ENCODE measurements around the gene SMIM1. TPM values are rescaled to one million over a fixed set of nuclear protein-coding genes. Genes with fewer than 3 reads are reported as not detected.

Gene SMIM1
- total and polyA plus RNA-seq, 2 experiments from 2014 or later, result 20.9 to 25.8 TPM

- Histone ChIP-seq H3K4me1 (ENCODE audit: low read depth) (no peaks in the 10 kb centered on the region), H3K9me3 (ENCODE audit: low read depth) (no peaks in the 10 kb centered on the region), H3K27ac (no peak overlapping the region), H3K4me3 (no peak overlapping the region), H3K27me3 (no peaks in the 10 kb centered on the region), H3K36me3 (peaks cover 22% of the 10 kb centered on the region)
- no peak for TF ChIP-seq CTCF (IDR thresholded peaks at IDR 0.05; ENCODE audit: low read depth, low read length)
- DNase-seq (ENCODE audit: low read depth in 1 of 2, low spot score in 1 of 2), result no peak
Observed at GRCh38 chr1:3821004-3821403, 48.5 kb downstream of the SMIM1 start.

DNA sequence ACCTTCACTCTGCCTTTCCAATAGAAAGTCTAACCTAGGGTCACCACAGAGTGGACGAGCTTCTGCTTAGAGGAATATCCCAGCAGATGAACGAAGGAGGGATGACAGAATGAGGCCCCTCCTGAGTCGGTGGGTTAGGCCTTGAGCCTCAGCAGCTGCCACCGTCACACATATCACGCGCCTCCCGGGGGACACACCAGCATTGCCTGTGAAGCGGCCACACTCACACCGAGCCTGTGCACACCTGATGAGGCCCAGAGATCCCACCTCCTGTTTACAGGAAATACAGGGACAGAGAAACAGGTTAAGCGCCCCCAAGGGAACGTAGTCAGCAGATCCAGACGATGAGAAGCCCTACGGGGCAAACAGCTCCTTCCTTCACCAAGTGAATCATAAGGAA lies 48.9 kb downstream of the SMIM1 start:
- no peaks in the 10 kb centered on the region for H3K9me3 ChIP-seq (ENCODE audit: low read depth)
- H3K27ac ChIP-seq, result no peak overlapping the region
- H3K4me3 ChIP-seq, result no peak overlapping the region
- H3K36me3 ChIP-seq, result peaks cover 26% of the 10 kb centered on the region
- no peak for TF ChIP-seq CTCF (IDR thresholded peaks at IDR 0.05; ENCODE audit: low read depth, low read length)
- no peaks in the 10 kb centered on the region for H3K4me1 ChIP-seq (ENCODE audit: low read depth)
- no peaks in the 10 kb centered on the region for H3K27me3 ChIP-seq
- DNase-seq (ENCODE audit: low read depth in 1 of 2, low spot score in 1 of 2), result no peak

DNA sequence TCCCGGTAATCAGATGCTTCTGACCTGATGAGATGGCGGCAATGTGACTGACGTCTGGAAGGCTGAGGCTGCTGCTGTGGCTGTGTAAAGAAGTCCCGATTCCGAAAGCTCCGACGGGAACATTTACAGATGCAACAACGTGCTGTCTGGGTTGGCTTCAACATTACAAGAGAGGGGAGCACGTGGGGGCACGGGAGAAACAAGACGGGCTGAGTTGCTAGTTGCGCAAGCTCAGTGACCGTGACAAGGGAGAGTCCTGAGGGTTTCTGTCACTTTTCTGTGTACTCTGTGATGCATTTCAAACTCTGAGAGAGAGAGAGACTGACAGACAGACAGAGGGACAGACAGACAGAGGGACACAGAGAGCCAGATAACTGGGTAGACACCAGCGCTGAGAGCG lies 49.4 kb downstream of the SMIM1 start:
- no peak for TF ChIP-seq CTCF (IDR thresholded peaks at IDR 0.05; ENCODE audit: low read depth, low read length)
- Histone ChIP-seq H3K4me1 (ENCODE audit: low read depth) (no peaks in the 10 kb centered on the region), H3K27me3 (no peaks in the 10 kb centered on the region), H3K36me3 (peaks cover 28% of the 10 kb centered on the region), H3K4me3 (no peak overlapping the region), H3K27ac (no peak overlapping the region), H3K9me3 (ENCODE audit: low read depth) (no peaks in the 10 kb centered on the region)
- DNase-seq (ENCODE audit: low read depth in 1 of 2, low spot score in 1 of 2), result no peak

DNA sequence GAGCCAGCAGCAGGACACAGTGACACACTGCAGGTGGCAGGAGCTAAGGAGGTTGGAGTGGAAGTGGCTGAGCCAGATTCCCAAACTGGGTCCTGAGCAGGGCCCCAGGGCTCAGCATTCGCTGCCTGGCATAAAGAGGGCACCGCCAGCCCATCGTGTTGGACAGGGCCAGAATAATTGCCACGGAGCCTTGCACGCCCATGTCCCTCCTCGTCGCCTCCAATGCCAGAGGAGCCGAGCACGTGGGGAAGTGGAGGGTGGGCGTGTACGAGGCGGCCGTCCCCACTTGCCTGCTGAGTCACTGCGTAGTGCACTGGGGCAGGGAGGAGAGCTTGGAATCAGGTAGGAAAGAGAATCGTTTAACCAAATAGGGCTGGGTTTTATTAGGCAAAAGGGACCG lies 49.9 kb downstream of the SMIM1 start:
- Histone ChIP-seq H3K36me3 (peaks cover 32% of the 10 kb centered on the region), H3K4me3 (no peak overlapping the region), H3K9me3 (ENCODE audit: low read depth) (no peaks in the 10 kb centered on the region), H3K27me3 (no peaks in the 10 kb centered on the region), H3K4me1 (ENCODE audit: low read depth) (no peaks in the 10 kb centered on the region), H3K27ac (no peak overlapping the region)
- no peak for DNase-seq (ENCODE audit: low read depth in 1 of 2, low spot score in 1 of 2)
- no peak for TF ChIP-seq CTCF (IDR thresholded peaks at IDR 0.05; ENCODE audit: low read depth, low read length)

- H3K4me3 ChIP-seq, result no peak overlapping the region
- peaks cover 43% of the 10 kb centered on the region for H3K36me3 ChIP-seq
- H3K27me3 ChIP-seq, result no peaks in the 10 kb centered on the region
- H3K27ac ChIP-seq, result no peak overlapping the region
- no peak for DNase-seq (ENCODE audit: low read depth in 1 of 2, low spot score in 1 of 2)
- no peaks in the 10 kb centered on the region for H3K9me3 ChIP-seq (ENCODE audit: low read depth)
- no peak for TF ChIP-seq CTCF (IDR thresholded peaks at IDR 0.05; ENCODE audit: low read depth, low read length)
- no peaks in the 10 kb centered on the region for H3K4me1 ChIP-seq (ENCODE audit: low read depth)
Observed at GRCh38 chr1:3824650-3825049, 52.1 kb downstream of the SMIM1 start.

GRCh38 chr1:3825356-3825755 lies 52.8 kb downstream of the SMIM1 start:
- H3K36me3 ChIP-seq, result peaks cover 36% of the 10 kb centered on the region
- H3K4me3 ChIP-seq, result no peak overlapping the region
- H3K4me1 ChIP-seq (ENCODE audit: low read depth), result no peaks in the 10 kb centered on the region

More at GRCh38 chr1:3825356-3825755, 52.8 kb downstream of the SMIM1 start:
- no peak for DNase-seq (ENCODE audit: low read depth in 1 of 2, low spot score in 1 of 2)
- no peak for TF ChIP-seq CTCF (IDR thresholded peaks at IDR 0.05; ENCODE audit: low read depth, low read length)
- H3K27me3 ChIP-seq, result no peaks in the 10 kb centered on the region
- H3K27ac ChIP-seq, result no peak overlapping the region
- H3K9me3 ChIP-seq (ENCODE audit: low read depth), result no peaks in the 10 kb centered on the region

Measured in cardiac muscle cell (in vitro differentiated cells and primary cell).